IgD-negative memory B cell (primary cell): ENCODE data around the gene GPR162. TPM values are rescaled to one million over a fixed set of nuclear protein-coding genes. Genes with fewer than 3 reads are reported as not detected.

Source experiments
- H3K27ac Mint-ChIP-seq, 3 donors: one replicate each; pipeline ENCODE4 v1.8.0; 2020 to 2022; ENCODE audit warnings: mild to moderate bottlenecking in 3 of 3, mixed read lengths in 3 of 3, moderate library complexity in 1 of 3
- H3K27me3 Mint-ChIP-seq: one replicate; pipeline ENCODE4 v1.8.0; 2021; ENCODE audit warnings: mixed read lengths
- H3K36me3 Mint-ChIP-seq: one replicate; pipeline ENCODE4 v1.8.0; 2020; ENCODE audit warnings: mild to moderate bottlenecking, mixed read lengths
- H3K4me1 Mint-ChIP-seq, 3 donors: one replicate each; pipeline ENCODE4 v1.8.0; 2020 to 2022; ENCODE audit warnings: mixed read lengths in 3 of 3, mild to moderate bottlenecking in 1 of 3
- H3K4me3 Mint-ChIP-seq, 4 donors: one replicate each; pipeline ENCODE4 v1.8.0; 2020 to 2022; ENCODE audit warnings: mild to moderate bottlenecking in 4 of 4, mixed read lengths in 4 of 4, moderate library complexity in 3 of 4
- H3K9me3 Mint-ChIP-seq, 3 donors: one replicate each; pipeline ENCODE4 v1.8.0; 2020 to 2021; ENCODE audit warnings: mixed read lengths in 3 of 3, mild to moderate bottlenecking in 1 of 3
- polyA plus RNA-seq: library from polyadenylated mRNA; unstranded; fragments of 300-500 nt; fragmentation: Illumina TruSeq; gene quantifications from one replicate; pipeline ENCODE4 v1.2.3, GENCODE V29; 2021

The GPR162 gene, protein sequence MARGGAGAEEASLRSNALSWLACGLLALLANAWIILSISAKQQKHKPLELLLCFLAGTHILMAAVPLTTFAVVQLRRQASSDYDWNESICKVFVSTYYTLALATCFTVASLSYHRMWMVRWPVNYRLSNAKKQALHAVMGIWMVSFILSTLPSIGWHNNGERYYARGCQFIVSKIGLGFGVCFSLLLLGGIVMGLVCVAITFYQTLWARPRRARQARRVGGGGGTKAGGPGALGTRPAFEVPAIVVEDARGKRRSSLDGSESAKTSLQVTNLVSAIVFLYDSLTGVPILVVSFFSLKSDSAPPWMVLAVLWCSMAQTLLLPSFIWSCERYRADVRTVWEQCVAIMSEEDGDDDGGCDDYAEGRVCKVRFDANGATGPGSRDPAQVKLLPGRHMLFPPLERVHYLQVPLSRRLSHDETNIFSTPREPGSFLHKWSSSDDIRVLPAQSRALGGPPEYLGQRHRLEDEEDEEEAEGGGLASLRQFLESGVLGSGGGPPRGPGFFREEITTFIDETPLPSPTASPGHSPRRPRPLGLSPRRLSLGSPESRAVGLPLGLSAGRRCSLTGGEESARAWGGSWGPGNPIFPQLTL
- not detected for polyA plus RNA-seq

DNA sequence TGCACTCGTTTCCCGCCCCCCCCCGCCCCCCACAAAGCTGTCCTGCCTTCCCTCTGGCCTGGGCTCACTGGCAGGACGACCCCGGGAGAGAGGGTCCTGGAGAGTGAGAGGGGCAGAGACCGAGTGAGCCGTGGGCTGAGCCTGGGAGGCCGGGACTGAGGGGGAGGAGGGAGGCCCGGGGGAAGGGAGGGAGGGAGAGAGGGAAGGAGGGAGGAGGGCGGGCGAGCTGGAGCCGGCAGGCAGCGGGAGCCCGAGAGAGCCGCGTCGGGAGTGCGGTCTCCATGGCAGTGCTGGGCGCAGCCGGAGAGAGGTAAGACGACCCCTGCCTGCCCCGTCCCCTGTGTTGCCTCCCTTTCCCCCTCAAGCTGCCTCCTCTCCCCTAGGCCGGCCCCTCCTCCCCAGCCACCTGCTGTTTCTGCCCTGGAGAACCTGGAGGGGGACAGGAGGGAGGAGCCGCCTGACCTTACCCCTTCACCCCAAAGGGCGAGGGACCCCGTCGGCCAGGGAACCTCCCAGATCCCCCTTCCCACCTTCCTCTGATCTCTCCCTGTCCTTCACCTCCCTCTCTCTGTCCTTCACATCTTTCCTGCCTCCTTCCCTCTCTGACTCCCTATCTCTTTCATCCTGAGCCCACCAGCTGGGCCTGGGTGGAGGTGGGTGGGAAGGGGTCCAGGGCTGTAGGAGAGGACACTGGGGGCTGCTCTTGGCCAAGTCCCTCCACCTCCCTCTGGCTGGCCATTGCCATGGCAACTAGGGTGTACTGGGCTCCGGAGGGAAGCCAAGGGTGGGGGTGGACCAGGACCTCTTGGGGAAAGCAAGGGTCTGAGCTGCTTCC is at the start of gene GPR162:
GPR162 (plus strand) TSS at position 231 of the 835 bp plus-strand sequence. CDS start 2,078 bp downstream, outside the sequence.
- no peak within 1 kb of the TSS for H3K27ac Mint-ChIP-seq
- H3K9me3 Mint-ChIP-seq, result no peaks in the 10 kb centered on the region
- H3K36me3 Mint-ChIP-seq, result peaks cover 2% of the 10 kb centered on the region
- peaks cover 49% of the 10 kb centered on the region for H3K27me3 Mint-ChIP-seq
- H3K4me3 Mint-ChIP-seq, result peak within 1 kb of the TSS in 2 of 4 donors; percentile 67 to 78
- peaks cover under 1 to 6% (median 5%) of the 10 kb centered on the region in 3 donors for H3K4me1 Mint-ChIP-seq

DNA sequence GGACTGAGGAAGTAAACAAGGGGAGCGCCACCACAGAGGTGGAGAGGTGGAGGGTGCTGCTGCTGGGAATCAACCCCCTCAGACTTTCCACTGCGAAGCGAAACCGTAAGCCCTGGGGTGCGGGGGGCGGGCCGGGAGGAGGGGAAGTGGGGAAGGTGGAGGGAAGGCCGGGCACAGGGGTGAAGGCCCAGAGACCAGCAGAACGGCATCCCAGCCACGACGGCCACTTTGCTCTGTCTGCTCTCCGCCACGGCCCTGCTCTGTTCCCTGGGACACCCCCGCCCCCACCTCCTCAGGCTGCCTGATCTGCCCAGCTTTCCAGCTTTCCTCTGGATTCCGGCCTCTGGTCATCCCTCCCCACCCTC is 49.3 kb upstream of the GPR162 start, which contains the start of gene LAG3:
LAG3 (plus strand) TSS at position 190 of the 365 bp plus-strand sequence. CDS start 333 bp downstream, outside the sequence.
- peaks cover 6 to 11% (median 10%) of the 10 kb centered on the region in 3 donors for H3K4me1 Mint-ChIP-seq
- H3K27me3 Mint-ChIP-seq, result peaks cover 54% of the 10 kb centered on the region
- H3K27ac Mint-ChIP-seq, result peak within 1 kb of the TSS in 1 of 3 donors; percentile 91

DNA sequence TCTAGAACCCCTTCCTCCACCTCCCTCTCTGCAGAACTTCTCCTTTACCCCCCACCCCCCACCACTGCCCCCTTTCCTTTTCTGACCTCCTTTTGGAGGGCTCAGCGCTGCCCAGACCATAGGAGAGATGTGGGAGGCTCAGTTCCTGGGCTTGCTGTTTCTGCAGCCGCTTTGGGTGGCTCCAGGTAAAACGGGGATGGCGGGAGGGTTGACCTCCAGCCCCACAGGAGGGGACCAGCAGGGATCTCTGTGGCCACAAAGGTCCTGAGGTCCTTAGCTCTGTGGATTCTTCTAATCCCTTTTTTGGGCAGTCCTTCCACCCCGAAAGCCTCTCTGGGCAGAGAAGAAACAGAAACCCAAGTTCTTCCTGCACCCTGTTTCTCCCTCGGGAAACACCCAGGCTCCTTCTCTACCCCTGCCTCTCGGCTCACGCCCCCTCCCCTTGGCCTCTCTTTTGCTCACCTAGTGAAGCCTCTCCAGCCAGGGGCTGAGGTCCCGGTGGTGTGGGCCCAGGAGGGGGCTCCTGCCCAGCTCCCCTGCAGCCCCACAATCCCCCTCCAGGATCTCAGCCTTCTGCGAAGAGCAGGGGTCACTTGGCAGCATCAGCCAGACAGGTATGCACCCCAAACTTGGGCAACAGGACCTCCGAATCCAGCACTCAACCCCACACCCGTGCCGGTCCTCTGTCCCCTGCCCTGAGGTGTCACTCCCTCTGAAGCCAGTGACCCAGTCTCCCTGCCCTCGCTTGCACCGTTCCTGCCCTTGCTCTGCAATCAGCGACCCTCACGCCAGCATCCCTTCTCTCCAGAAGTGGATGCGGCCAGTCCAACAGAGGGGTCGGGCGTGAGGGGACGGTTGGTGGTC is 48.7 kb upstream of the GPR162 start:
- Mint-ChIP-seq H3K4me1 (peaks cover 3 to 8% (median 6%) of the 10 kb centered on the region in 3 donors), H3K9me3 (no peaks in the 10 kb centered on the region), H3K4me3 (peak overlapping the region in 1 of 4 donors; percentile 32), H3K36me3 (peaks cover 2% of the 10 kb centered on the region), H3K27me3 (peaks cover 49% of the 10 kb centered on the region), H3K27ac (no peak overlapping the region)

More for the DNA sequence above, 49.3 kb upstream of the GPR162 start, which contains the start of gene LAG3:
- Mint-ChIP-seq H3K4me3 (peak within 1 kb of the TSS in 1 of 4 donors; percentile 78), H3K36me3 (peaks cover 2% of the 10 kb centered on the region), H3K9me3 (no peaks in the 10 kb centered on the region)

DNA sequence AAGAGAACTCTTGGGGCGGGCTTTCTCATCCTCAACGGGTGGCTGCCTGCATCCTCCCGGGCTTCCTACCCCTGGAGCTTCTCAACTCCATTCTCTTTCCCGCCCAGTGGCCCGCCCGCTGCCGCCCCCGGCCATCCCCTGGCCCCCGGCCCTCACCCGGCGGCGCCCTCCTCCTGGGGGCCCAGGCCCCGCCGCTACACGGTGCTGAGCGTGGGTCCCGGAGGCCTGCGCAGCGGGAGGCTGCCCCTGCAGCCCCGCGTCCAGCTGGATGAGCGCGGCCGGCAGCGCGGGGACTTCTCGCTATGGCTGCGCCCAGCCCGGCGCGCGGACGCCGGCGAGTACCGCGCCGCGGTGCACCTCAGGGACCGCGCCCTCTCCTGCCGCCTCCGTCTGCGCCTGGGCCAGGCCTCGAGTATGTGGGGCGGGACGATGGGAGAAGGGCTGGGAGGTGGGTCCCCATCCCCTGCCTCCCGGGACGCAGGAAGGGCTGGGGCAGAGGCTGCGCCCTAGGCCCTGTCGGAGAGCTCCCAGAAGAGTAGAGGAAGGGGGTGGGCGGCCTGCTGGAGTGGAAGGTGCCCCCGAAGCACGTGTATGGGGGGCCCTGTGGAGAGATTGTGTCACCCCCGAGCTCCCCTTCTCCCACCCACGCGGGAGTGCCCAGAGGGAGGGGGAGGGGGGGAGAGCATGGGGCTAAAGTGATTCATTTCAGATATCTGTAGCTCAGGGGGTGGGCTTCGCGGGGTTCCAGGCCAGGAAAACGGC is 47.9 kb upstream of the GPR162 start:
- no peaks in the 10 kb centered on the region for H3K9me3 Mint-ChIP-seq
- peaks cover 4 to 10% (median 9%) of the 10 kb centered on the region in 3 donors for H3K4me1 Mint-ChIP-seq
- no peak overlapping the region for H3K27ac Mint-ChIP-seq
- peaks cover 50% of the 10 kb centered on the region for H3K27me3 Mint-ChIP-seq
- H3K4me3 Mint-ChIP-seq, result peak overlapping the region in 2 of 4 donors; percentile 32 to 58
- H3K36me3 Mint-ChIP-seq, result peaks cover 2% of the 10 kb centered on the region

DNA sequence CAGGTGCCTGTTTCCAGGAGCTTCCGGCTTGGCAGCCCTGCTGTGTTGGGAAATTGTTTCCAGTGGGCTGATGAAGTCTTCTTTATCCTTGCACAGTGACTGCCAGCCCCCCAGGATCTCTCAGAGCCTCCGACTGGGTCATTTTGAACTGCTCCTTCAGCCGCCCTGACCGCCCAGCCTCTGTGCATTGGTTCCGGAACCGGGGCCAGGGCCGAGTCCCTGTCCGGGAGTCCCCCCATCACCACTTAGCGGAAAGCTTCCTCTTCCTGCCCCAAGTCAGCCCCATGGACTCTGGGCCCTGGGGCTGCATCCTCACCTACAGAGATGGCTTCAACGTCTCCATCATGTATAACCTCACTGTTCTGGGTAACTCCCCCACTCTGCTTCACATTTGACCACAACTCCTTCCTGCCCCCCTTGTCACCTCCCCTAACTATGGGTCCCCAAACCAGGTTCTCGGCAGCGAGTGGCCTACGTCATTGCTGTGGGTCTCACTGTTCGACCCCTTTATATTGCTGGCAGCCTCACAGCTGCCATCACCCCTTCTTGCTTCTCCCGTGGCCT is 47.0 kb upstream of the GPR162 start:
- H3K4me3 Mint-ChIP-seq, result peak overlapping the region in 2 of 4 donors; percentile 18 to 58
- H3K27me3 Mint-ChIP-seq, result peaks cover 48% of the 10 kb centered on the region
- peak overlapping the region in 1 of 3 donors; percentile 83 for H3K27ac Mint-ChIP-seq
- H3K36me3 Mint-ChIP-seq, result peaks cover 2% of the 10 kb centered on the region
- H3K9me3 Mint-ChIP-seq, result no peaks in the 10 kb centered on the region
- H3K4me1 Mint-ChIP-seq, result peaks cover 4 to 11% (median 11%) of the 10 kb centered on the region in 3 donors

DNA sequence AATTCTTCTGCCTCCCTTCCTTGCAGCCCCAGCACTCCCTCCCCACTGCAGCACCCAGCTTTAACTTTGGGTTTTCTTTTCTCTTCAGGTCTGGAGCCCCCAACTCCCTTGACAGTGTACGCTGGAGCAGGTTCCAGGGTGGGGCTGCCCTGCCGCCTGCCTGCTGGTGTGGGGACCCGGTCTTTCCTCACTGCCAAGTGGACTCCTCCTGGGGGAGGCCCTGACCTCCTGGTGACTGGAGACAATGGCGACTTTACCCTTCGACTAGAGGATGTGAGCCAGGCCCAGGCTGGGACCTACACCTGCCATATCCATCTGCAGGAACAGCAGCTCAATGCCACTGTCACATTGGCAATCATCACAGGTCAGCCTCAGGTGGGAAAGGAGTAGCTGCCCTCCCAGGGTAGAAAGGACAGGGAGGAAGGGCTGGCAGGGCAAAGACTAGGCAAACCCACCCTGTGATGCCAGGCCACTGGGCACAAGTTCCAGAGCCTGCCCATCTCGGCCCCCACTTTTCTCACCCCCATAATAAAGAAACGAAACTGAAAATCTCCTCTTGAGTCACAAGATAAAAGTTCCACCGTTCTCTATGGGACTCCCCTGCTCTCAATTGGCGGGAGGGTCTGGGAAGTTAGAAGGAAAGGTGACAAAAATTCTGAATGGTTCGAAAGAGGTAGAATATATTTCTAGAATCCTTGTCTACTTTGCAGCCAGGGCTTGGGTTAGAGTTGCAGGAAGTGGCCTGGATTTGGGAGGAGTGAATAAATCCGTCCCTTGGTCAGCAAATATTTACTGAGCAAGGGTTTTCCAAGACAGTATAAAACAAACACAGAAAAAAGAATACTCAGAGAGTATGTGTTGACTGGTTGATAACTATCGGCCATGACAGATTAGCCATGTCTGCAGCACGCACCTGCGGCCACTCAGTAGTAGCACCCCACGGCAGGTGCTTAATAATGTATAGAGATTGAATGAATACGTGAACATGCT is 46.1 kb upstream of the GPR162 start:
- H3K9me3 Mint-ChIP-seq, result no peaks in the 10 kb centered on the region
- H3K36me3 Mint-ChIP-seq, result peaks cover 2% of the 10 kb centered on the region
- peak overlapping the region in 1 of 3 donors; percentile 83 for H3K27ac Mint-ChIP-seq
- peaks cover 4 to 11% (median 11%) of the 10 kb centered on the region in 3 donors for H3K4me1 Mint-ChIP-seq
- H3K27me3 Mint-ChIP-seq, result peaks cover 47% of the 10 kb centered on the region
- peak overlapping the region in 3 of 4 donors; percentile 24 to 79 (median 48) for H3K4me3 Mint-ChIP-seq

DNA sequence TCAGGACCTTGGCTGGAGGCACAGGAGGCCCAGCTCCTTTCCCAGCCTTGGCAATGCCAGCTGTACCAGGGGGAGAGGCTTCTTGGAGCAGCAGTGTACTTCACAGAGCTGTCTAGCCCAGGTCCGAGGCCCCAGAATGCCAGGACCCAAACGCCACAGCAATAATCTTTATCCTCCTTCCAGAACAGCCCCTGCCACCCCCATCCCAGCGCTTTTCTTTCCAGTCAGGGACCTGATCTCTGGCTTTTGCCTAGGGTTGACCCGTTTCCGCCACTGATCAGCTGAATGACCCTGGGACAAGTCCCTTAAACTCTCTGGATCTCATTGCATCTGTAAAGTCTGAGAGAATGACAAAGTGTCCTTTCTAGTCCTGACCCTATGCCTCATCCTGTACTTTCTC is 44.2 kb upstream of the GPR162 start:
- Mint-ChIP-seq H3K4me1 (peaks cover 4 to 11% (median 8%) of the 10 kb centered on the region in 3 donors), H3K27ac (peak overlapping the region in 1 of 3 donors; percentile 71), H3K4me3 (no peak overlapping the region)

DNA sequence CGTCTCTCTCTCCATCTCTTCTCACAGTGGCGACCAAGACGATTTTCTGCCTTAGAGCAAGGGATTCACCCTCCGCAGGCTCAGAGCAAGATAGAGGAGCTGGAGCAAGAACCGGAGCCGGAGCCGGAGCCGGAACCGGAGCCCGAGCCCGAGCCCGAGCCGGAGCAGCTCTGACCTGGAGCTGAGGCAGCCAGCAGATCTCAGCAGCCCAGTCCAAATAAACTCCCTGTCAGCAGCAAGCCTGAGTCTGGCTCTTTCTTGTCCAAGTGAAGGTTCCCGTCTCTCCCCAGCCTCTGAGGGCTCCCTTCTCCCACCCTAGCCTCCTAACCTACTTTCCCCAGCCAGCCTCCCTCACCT is 43.4 kb upstream of the GPR162 start:
- Mint-ChIP-seq H3K27me3 (peaks cover 34% of the 10 kb centered on the region), H3K36me3 (peaks cover 2% of the 10 kb centered on the region), H3K4me1 (peaks cover 4 to 11% (median 8%) of the 10 kb centered on the region in 3 donors), H3K9me3 (no peaks in the 10 kb centered on the region), H3K4me3 (peak overlapping the region in 3 of 4 donors; percentile 86 to 95 (median 92)), H3K27ac (peak overlapping the region; percentile 19 to 90 (median 21))

More for the DNA sequence above, 44.2 kb upstream of the GPR162 start:
- Mint-ChIP-seq H3K36me3 (peaks cover 2% of the 10 kb centered on the region), H3K9me3 (no peaks in the 10 kb centered on the region), H3K27me3 (peaks cover 39% of the 10 kb centered on the region)

DNA sequence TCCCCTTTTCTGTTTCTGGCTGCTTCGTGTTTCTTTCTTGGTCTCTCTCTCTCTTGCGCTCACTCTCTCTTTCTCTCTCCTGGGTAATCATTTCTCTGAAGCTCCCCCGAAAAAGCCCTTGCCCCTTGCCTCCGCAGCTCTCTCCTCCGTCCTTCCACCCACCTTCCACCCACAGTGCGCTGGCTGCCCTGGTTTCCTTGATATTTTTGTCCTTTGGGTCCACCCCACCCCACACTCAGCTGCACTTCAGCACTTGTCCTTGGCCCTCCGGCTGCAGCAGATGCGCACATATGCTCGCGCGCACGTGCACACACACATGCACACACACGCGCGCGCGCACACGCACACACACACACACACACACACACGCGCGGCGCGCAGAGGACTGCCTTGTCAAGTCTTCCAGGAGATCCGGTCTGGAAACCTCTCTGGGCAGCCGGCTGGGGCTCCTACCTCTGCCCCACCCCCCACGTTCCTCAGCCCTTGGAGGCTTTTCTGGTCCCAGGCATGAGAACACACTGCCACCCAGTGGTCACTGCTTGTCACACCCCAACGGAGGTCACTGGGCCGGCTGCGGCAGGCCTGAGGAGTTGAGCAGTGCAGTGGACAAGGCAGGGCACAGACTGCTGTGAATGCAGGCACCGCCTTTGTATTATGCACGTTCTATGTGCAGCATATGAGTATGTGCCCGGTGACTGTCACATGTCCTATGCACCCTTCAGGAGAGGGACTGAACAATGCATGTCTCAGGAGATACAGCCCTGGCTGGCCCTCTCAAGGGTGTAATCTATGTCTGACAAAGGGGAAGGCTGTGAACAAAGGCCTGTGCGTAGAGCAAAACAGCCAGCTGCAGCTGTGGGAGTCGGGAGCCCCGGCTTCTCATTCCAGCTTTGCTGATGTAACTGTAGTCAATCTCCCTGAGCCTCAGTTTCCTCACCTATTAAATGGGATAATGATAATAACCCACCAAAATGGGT is 42.8 kb upstream of the GPR162 start:
- Mint-ChIP-seq H3K4me1 (peaks cover 4 to 11% (median 8%) of the 10 kb centered on the region in 3 donors), H3K27me3 (peaks cover 31% of the 10 kb centered on the region), H3K4me3 (peak overlapping the region; percentile 63 to 95 (median 89)), H3K9me3 (no peaks in the 10 kb centered on the region), H3K27ac (peak overlapping the region; percentile 19 to 90 (median 29)), H3K36me3 (peaks cover 2% of the 10 kb centered on the region)

DNA sequence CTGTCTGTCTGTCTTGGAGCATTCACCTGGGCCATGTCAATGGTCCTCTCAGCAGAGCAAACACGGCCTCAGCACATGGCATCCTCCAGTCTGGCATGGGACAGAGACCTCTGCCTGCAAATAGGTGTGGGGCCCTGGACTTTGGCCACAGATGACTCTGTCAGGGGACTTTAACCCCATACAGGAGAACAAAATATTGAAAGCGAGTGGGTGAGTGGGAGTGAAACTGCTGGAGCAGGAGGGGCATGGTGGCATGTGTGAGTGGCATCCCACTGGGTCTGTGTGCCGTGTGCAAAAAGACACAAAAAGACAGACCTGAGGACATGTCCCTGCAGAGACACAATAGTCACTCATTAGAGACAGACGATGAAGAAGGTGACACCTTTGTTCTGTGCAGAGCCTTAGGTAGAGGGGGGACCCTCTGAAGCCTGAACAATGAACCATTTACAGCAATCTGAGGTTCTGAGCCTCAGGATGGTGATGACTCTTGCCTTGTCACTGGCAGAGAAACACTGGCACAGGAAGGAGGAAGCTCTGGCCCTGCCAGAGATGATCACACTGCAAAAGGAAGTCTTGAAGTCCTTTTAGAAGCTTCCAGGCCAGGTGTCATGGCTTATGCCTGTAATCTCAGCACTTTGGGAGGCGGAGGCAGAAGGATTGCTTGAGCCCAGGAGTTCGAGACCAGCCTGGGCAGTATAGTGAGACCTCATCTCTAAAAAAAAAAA is 41.8 kb upstream of the GPR162 start:
- H3K4me3 Mint-ChIP-seq, result no peak overlapping the region
- peaks cover 26% of the 10 kb centered on the region for H3K27me3 Mint-ChIP-seq
- H3K36me3 Mint-ChIP-seq, result peaks cover 2% of the 10 kb centered on the region
- H3K4me1 Mint-ChIP-seq, result peaks cover under 1 to 11% (median 6%) of the 10 kb centered on the region in 3 donors
- H3K9me3 Mint-ChIP-seq, result no peaks in the 10 kb centered on the region
- H3K27ac Mint-ChIP-seq, result peak overlapping the region; percentile 19 to 34 (median 29)

DNA sequence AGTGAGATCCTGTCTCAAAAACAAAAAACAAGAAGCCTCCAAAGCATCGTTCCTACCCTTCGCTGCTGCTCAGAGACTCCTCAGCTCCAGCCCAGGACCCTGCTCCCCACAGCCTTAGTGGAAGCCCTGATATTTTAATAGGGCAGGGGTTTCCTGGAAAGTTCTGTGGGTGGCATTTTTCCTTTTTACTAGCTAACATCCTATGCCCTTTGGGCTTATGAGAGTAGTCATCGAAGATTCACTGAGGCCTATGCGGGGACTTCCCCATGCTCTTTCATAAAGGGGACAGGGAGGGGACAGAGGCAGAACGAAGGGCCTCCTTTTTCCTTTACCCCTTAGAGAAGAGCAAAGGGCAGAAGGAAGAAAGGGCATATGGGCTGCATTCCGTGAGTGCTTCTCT is 41.0 kb upstream of the GPR162 start:
- no peak overlapping the region for H3K4me3 Mint-ChIP-seq
- no peaks in the 10 kb centered on the region for H3K9me3 Mint-ChIP-seq
- peaks cover 20% of the 10 kb centered on the region for H3K27me3 Mint-ChIP-seq
- H3K36me3 Mint-ChIP-seq, result peaks cover 2% of the 10 kb centered on the region
- H3K27ac Mint-ChIP-seq, result no peak overlapping the region
- peaks cover 0 to 11% (median 4%) of the 10 kb centered on the region in 3 donors for H3K4me1 Mint-ChIP-seq
